Endothelial cell of umbilical vein (primary cell): ENCODE data around the gene PTPRQ. TPM values are rescaled to one million over a fixed set of nuclear protein-coding genes. Genes with fewer than 3 reads are reported as not detected.

ENCODE experiments used
- BruUV-seq: library from RNA; stranded (reverse); fragments of 400-500 nt; replicated peaks from 2 replicates; lab custom pipeline; 2021; lab: Mats Ljungman, UMichigan
- CTCF ChIA-PET: fragments of 300-600, 350-600 bp; sonication (Branson Sonifier 250); formaldehyde crosslinking; loops from one replicate; lab custom pipeline; 2021; ENCODE audit warnings: antibody characterized with exemption, inconsistent platforms; lab: Charles Lee
- POLR2A ChIA-PET: fragments of 300-600, 350-600 bp; sonication (Branson Sonifier 250); formaldehyde crosslinking; loops from one replicate; lab custom pipeline; 2021; ENCODE audit warnings: antibody characterized with exemption, inconsistent platforms; lab: Charles Lee
- DNase-seq: peaks from one replicate; pipeline ENCODE4 v3.0.0-alpha.2; 2011; ENCODE audit warnings: low read depth, low spot score
- FAIRE-seq: peaks from 2 replicates; lab custom pipeline; 2011; peaks lifted over from hg19 to GRCh38; lab: Jason Lieb, UNC
- H2AFZ ChIP-seq: 2 replicates; pipeline ENCODE4 v1.6.0; 2012; ENCODE audit warnings: low read depth, low read length, control low read depth, inconsistent platforms
- H3K27ac ChIP-seq: 2 replicates; pipeline ENCODE4 v1.5.1; 2011; ENCODE audit warnings: low read depth, mild to moderate bottlenecking, control low read depth, low read length, moderate library complexity; ENCODE audit not compliant: insufficient read depth
- H3K27me3 ChIP-seq, 2 experiments: 2 replicates each; pipeline versions ENCODE4 v1.6.0 to v1.6.1; 2011; ENCODE audit warnings: low read length in 2 of 2, mixed read lengths in 1 of 2; ENCODE audit not compliant: control insufficient read depth in 2 of 2, insufficient read depth in 2 of 2
- H3K36me3 ChIP-seq, 2 experiments: 2 replicates in 1 of 2; 3 replicates in 1 of 2; pipeline ENCODE4 v1.5.1; 2011; ENCODE audit warnings: low read length in 2 of 2, mild to moderate bottlenecking in 1 of 2, moderate library complexity in 1 of 2; ENCODE audit not compliant: control insufficient read depth in 2 of 2, insufficient read depth in 2 of 2; ENCODE audit errors: extremely low read depth in 1 of 2
- H3K4me1 ChIP-seq: 3 replicates; pipeline ENCODE4 v1.5.1; 2011; ENCODE audit warnings: mild to moderate bottlenecking, low read length; ENCODE audit not compliant: control insufficient read depth, insufficient read depth; ENCODE audit errors: extremely low read depth
- H3K4me2 ChIP-seq: 2 replicates; pipeline ENCODE4 v1.6.1; 2011; ENCODE audit warnings: low read length, control low read depth, mixed read lengths; ENCODE audit not compliant: insufficient read depth
- H3K4me3 ChIP-seq, 3 experiments: fragments of 200-600 bp in 1 of 3; sonication (generic), shearing (Covaris generic) in 1 of 3; replicated peaks in 1 of 3; 2 replicates each; pipeline ENCODE4 v1.5.1; 2011 to 2016; ENCODE audit warnings: control low read depth in 3 of 3, low read length in 3 of 3, mild to moderate bottlenecking in 2 of 3, inconsistent platforms in 1 of 3, low read depth in 1 of 3, moderate library complexity in 1 of 3; ENCODE audit not compliant: insufficient read depth in 1 of 3
- H3K79me2 ChIP-seq: 2 replicates; pipeline ENCODE4 v1.6.0; 2012; ENCODE audit warnings: low read length, inconsistent platforms; ENCODE audit not compliant: control insufficient read depth, insufficient read depth
- H3K9ac ChIP-seq: replicated peaks from 2 replicates; pipeline ENCODE3; 2011; ENCODE audit warnings: low read length, control low read depth; ENCODE audit not compliant: insufficient read depth; ENCODE audit errors: extremely low read depth
- H3K9me1 ChIP-seq: replicated peaks from 3 replicates; pipeline ENCODE4 v1.6.0; 2011; ENCODE audit warnings: mild to moderate bottlenecking, low read length; ENCODE audit not compliant: control insufficient read depth, insufficient read depth; ENCODE audit errors: extremely low read depth
- H3K9me3 ChIP-seq: replicated peaks from 2 replicates; pipeline ENCODE4 v1.5.1; 2012; ENCODE audit warnings: low read length, inconsistent platforms; ENCODE audit not compliant: control insufficient read depth, insufficient read depth
- H4K20me1 ChIP-seq: replicated peaks from 2 replicates; pipeline ENCODE3; 2011; ENCODE audit warnings: mild to moderate bottlenecking, low read length; ENCODE audit not compliant: control insufficient read depth, insufficient read depth; ENCODE audit errors: extremely low read depth
- EZH2 ChIP-seq: IDR thresholded peaks from 2 replicates; pipeline ENCODE4 v1.6.1; 2012; ENCODE audit warnings: borderline replicate concordance, low read depth, mild to moderate bottlenecking, moderate library complexity, low read length, inconsistent platforms; ENCODE audit not compliant: severe bottlenecking
- FOS ChIP-seq: IDR thresholded peaks from 2 replicates; pipeline ENCODE4 v1.6.1; 2011; ENCODE audit warnings: mild to moderate bottlenecking, low read length, moderate library complexity, borderline replicate concordance; ENCODE audit not compliant: insufficient read depth
- GATA2 ChIP-seq: IDR thresholded peaks from 2 replicates; pipeline ENCODE4 v1.7.0; 2011; ENCODE audit warnings: low read depth, mild to moderate bottlenecking, moderate library complexity, mixed read lengths, low read length; ENCODE audit not compliant: insufficient read length, insufficient read depth
- JUN ChIP-seq: IDR thresholded peaks from 2 replicates; pipeline ENCODE4 v1.6.1; 2011; ENCODE audit warnings: borderline replicate concordance, low read depth; ENCODE audit not compliant: insufficient read length, insufficient read depth
- MYC ChIP-seq: IDR thresholded peaks from one replicate; pipeline ENCODE4 v1.6.1; 2011; ENCODE audit warnings: mild to moderate bottlenecking, low read depth, low read length
- POLR2A ChIP-seq: IDR thresholded peaks from 2 replicates; pipeline ENCODE4 v1.6.1; 2012; ENCODE audit warnings: low read depth, mild to moderate bottlenecking, control low read depth, low read length
- POLR2AphosphoS5 ChIP-seq: IDR thresholded peaks from 2 replicates; pipeline ENCODE4 v1.6.1; 2012; ENCODE audit warnings: low read depth, mild to moderate bottlenecking, control low read depth, low read length, moderate library complexity; ENCODE audit not compliant: insufficient read depth
- dilution Hi-C: fragments of 300-500 bp; cut with MboI; formaldehyde crosslinking; loops from one replicate; pipeline ENCODE4 v1.15.0; 2019; ENCODE audit warnings: low sequenced_read_pairs; ENCODE audit not compliant: extremely low pct_ligation_motif_present
- intact Hi-C: fragments of 100-400 bp; cut with micrococcal nuclease; formaldehyde crosslinking; loops from one replicate; pipeline ENCODE4 v1.10.0; 2022
- polyA plus RNA-seq, 4 experiments: library from polyadenylated mRNA; depleted of rRNA in 3 of 4; stranded (reverse) in 3 of 4; unstranded in 1 of 4; fragments of >200 nt; gene quantifications; 2 replicates each; pipeline versions ENCODE4 v1.2.1 to v1.2.3, GENCODE V29; 2011 to 2012; ENCODE audit warnings: missing spikeins in 1 of 4
- total RNA-seq: library from RNA; stranded (reverse); gene quantifications from 2 replicates; pipeline ENCODE4 v1.2.3, GENCODE V29; 2021
- TF ChIP-seq, protein P1 (sequence below): IDR thresholded peaks from 2 replicates; pipeline ENCODE4 v1.6.1; 2011; ENCODE audit not compliant: insufficient read depth, insufficient read length
- TF ChIP-seq, protein P2 (sequence below), 2 donors: IDR thresholded peaks; 1 replicate in 1 of 2; 2 replicates in 1 of 2; pipeline ENCODE4 v1.5.1; 2011; ENCODE audit warnings: low read length in 2 of 2, mild to moderate bottlenecking in 2 of 2, moderate library complexity in 2 of 2, control low read depth in 1 of 2, inconsistent platforms in 1 of 2, low read depth in 1 of 2; ENCODE audit not compliant: insufficient read depth in 1 of 2; ENCODE audit errors: extremely low read depth in 1 of 2

PTPRQ gene
- total and polyA plus RNA-seq, 2 donors (not counting 3 experiments of a cell fraction or from before 2014, with no cell fraction given), result not detected

DNA sequence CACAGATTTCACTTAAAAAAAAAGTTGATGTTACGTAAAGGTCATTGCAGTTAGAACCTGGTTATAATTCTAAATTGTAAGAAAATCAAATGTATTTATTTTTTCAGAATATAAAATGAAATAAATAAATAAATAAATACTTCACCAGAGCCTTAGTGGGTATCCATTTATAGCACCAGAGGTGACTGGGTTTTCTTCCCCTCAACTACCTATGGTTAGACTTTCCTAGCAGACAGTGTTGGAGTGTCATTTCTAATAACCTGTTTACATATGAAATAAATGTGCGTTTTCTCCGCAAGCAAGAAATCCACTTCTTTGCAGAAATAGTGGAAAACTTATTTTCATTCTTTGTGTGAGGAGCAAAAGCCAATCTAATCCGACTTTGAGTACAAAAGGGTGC lies 269.4 kb downstream of the PTPRQ start:
- Histone ChIP-seq H3K4me1 (no peaks in the 10 kb centered on the region), H3K36me3 (no peaks in the 10 kb centered on the region), H3K27me3 (no peaks in the 10 kb centered on the region), H4K20me1 (no peaks in the 10 kb centered on the region), H3K79me2 (no peaks in the 10 kb centered on the region), H3K4me2 (no peak overlapping the region), H3K27ac (no peak overlapping the region), H3K9me1 (no peaks in the 10 kb centered on the region), H3K9me3 (no peaks in the 10 kb centered on the region), H3K9ac (no peak overlapping the region), H2AFZ (no peak overlapping the region), H3K4me3 (no peak overlapping the region)
- FAIRE-seq (no peak), DNase-seq (no peak)
- BruUV-seq, result no TSS peak
- intact Hi-C loops, result no loop called here
- TF ChIP-seq, protein P1, sequence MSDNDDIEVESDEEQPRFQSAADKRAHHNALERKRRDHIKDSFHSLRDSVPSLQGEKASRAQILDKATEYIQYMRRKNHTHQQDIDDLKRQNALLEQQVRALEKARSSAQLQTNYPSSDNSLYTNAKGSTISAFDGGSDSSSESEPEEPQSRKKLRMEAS, result no peak
- TF ChIP-seq EZH2 (no peak), MYC (no peak), POLR2A (no peak), JUN (no peak), GATA2 (no peak), FOS (no peak), POLR2AphosphoS5 (no peak)
- TF ChIP-seq, protein P2, sequence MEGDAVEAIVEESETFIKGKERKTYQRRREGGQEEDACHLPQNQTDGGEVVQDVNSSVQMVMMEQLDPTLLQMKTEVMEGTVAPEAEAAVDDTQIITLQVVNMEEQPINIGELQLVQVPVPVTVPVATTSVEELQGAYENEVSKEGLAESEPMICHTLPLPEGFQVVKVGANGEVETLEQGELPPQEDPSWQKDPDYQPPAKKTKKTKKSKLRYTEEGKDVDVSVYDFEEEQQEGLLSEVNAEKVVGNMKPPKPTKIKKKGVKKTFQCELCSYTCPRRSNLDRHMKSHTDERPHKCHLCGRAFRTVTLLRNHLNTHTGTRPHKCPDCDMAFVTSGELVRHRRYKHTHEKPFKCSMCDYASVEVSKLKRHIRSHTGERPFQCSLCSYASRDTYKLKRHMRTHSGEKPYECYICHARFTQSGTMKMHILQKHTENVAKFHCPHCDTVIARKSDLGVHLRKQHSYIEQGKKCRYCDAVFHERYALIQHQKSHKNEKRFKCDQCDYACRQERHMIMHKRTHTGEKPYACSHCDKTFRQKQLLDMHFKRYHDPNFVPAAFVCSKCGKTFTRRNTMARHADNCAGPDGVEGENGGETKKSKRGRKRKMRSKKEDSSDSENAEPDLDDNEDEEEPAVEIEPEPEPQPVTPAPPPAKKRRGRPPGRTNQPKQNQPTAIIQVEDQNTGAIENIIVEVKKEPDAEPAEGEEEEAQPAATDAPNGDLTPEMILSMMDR (IDR thresholded peaks at IDR 0.05; ENCODE audit: extremely low read depth in 1 of 2, insufficient read depth in 1 of 2, low read depth in 1 of 2, low read length in 2 of 2), result no peak
- ChIA-PET CTCF (no interaction called here), POLR2A (no interaction called here)
- dilution Hi-C loops, result no loop called here
